ENCODE data around the gene ANGPTL2. TPM values are rescaled to one million over a fixed set of nuclear protein-coding genes. Genes with fewer than 3 reads are reported as not detected.

Gene ANGPTL2
- polyA plus RNA-seq, 2 of the 4 experiments (the other 2 are of a cell fraction): 0.06 TPM; not detected in 1

- ATAC-seq (no peak), FAIRE-seq (no peak), DNase-seq (ENCODE audit: low read depth in 1 of 2, low spot score in 1 of 2) (no peak)
- TF ChIP-seq RCOR1 (IDR thresholded peaks at IDR 0.05; ENCODE audit: low read depth, low read length) (no peak), PHF8 (IDR thresholded peaks at IDR 0.05; ENCODE audit: borderline replicate concordance, low read depth) (no peak), EP300 (IDR thresholded peaks at IDR 0.05) (no peak), EHF (CRISPR knock-in tag; IDR thresholded peaks at IDR 0.05) (no peak), CBX8 (IDR thresholded peaks at IDR 0.05) (no peak), RFX5 (IDR thresholded peaks at IDR 0.05) (no peak), MYC (IDR thresholded peaks at IDR 0.05; ENCODE audit: borderline replicate concordance, low read length) (no peak), HOXA7 (CRISPR knock-in tag; IDR thresholded peaks at IDR 0.05) (no peak), MAZ (IDR thresholded peaks at IDR 0.05; ENCODE audit: borderline replicate concordance, low read depth, low read length) (no peak), CTCF (IDR thresholded peaks at IDR 0.05) (no peak), E2F6 (IDR thresholded peaks at IDR 0.05; ENCODE audit: borderline replicate concordance, low read depth) (no peak), SREBF2 (IDR thresholded peaks at IDR 0.05) (no peak), NPAS2 (CRISPR knock-in tag; IDR thresholded peaks at IDR 0.05; ENCODE audit: borderline replicate concordance) (no peak), FOSL2 (IDR thresholded peaks at IDR 0.05) (no peak), FOSL2 (CRISPR knock-in tag; IDR thresholded peaks at IDR 0.05) (no peak), RNF2 (IDR thresholded peaks at IDR 0.05; ENCODE audit: borderline replicate concordance, low read depth) (no peak), CHD4 (IDR thresholded peaks at IDR 0.05; ENCODE audit: borderline replicate concordance) (no peak), JUN (IDR thresholded peaks at IDR 0.05) (no peak)
- Histone ChIP-seq H3K4me3 (no peak overlapping the region), H3K4me2 (no peak overlapping the region), H3K4me1 (peaks cover 11% of the 10 kb centered on the region; the same call in 2 of the 3 replicates), H3K9me3 (no peaks in the 10 kb centered on the region), H3K27ac (no peak overlapping the region)
- CTCF ChIA-PET: no interaction called here
- POLR2A ChIA-PET: no interaction called here
- WGBS (ENCODE audit: missing lambda C conversion rate): 90% methylated on average over 6 of the region's 6 CpGs
Measured at GRCh38 chr9:127139775-127140174, 17.3 kb upstream of the ANGPTL2 start.

- H3K4me3 ChIP-seq: no peak overlapping the region
- no peak for FAIRE-seq
- H3K9me3 ChIP-seq: no peaks in the 10 kb centered on the region
- WGBS (ENCODE audit: missing lambda C conversion rate): 87% methylated on average over 8 of the region's 8 CpGs
- H3K4me2 ChIP-seq: no peak overlapping the region
- no peak for ATAC-seq
- DNase-seq (ENCODE audit: low read depth in 1 of 2, low spot score in 1 of 2): no peak
- H3K27ac ChIP-seq: no peak overlapping the region
- ChIA-PET CTCF (no interaction called here), POLR2A (no interaction called here)
- peaks cover 11% of the 10 kb centered on the region; the same call in 2 of the 3 replicates for H3K4me1 ChIP-seq
- TF ChIP-seq NFE2L2 (conservative IDR thresholded peaks at IDR 0.05; ENCODE audit: low read length) (no peak), MAZ (IDR thresholded peaks at IDR 0.05; ENCODE audit: borderline replicate concordance, low read depth, low read length) (no peak), RNF2 (IDR thresholded peaks at IDR 0.05; ENCODE audit: borderline replicate concordance, low read depth) (no peak), MAX (IDR thresholded peaks at IDR 0.05) (no peak), PBX3 (IDR thresholded peaks at IDR 0.05) (no peak), TP53 (CRISPR knock-in tag; IDR thresholded peaks at IDR 0.05) (no peak), RARB (CRISPR knock-in tag; IDR thresholded peaks at IDR 0.05) (no peak), ZC3H11A (IDR thresholded peaks at IDR 0.05) (no peak), CBX8 (IDR thresholded peaks at IDR 0.05) (no peak), FOSB (CRISPR knock-in tag; IDR thresholded peaks at IDR 0.05) (no peak), GATA3 (IDR thresholded peaks at IDR 0.05; ENCODE audit: borderline replicate concordance) (no peak), CHD4 (IDR thresholded peaks at IDR 0.05; ENCODE audit: borderline replicate concordance) (no peak), ESRRA (IDR thresholded peaks at IDR 0.05; ENCODE audit: borderline replicate concordance, low read length) (no peak), MAFK (IDR thresholded peaks at IDR 0.05; ENCODE audit: partially characterized antibody) (no peak), NR3C1 (IDR thresholded peaks at IDR 0.05) (no peak), CBX2 (IDR thresholded peaks at IDR 0.05; ENCODE audit: borderline replicate concordance, low read depth) (no peak)
Measured at GRCh38 chr9:127139071-127139731, 16.8 kb upstream of the ANGPTL2 start.

All from A549 (cell line).